Activated naive CD4-positive, alpha-beta T cell treated with anti-CD3 and anti-CD28 coated beads, Interleukin-2, amount 50 U/mL, for 72 hours (primary cell): ENCODE data around the gene MNAT1. TPM values are rescaled to one million over a fixed set of nuclear protein-coding genes. Genes with fewer than 3 reads are reported as not detected.
A peak's percentile ranks its signal among the peaks of the same experiment; 100 is the strongest.
"Not testable (repeated sequence)": the region's sequence is repeated elsewhere in the genome, so short reads cannot be mapped to it uniquely, and the experiment has no call there.

Experiments
- ATAC-seq, 2 donors: fragments of 150-1000 bp; cut with Tn5 transposase; 2 replicates each; pipeline ENCODE4 v1.10.0; 2021; ENCODE audit warnings: mild to moderate bottlenecking in 2 of 2, moderate library complexity in 2 of 2
- DNase-seq, 2 donors: peaks; one replicate each; pipeline ENCODE4 v3.0.0; 2021 to 2022; ENCODE audit warnings: low spot score in 2 of 2
- H3K27ac Mint-ChIP-seq, 2 donors: one replicate each; pipeline ENCODE4 v1.8.0; 2022; ENCODE audit warnings: mild to moderate bottlenecking in 2 of 2, mixed read lengths in 2 of 2
- H3K36me3 Mint-ChIP-seq, 2 donors: one replicate each; pipeline ENCODE4 v1.8.0; 2022; ENCODE audit warnings: mixed read lengths in 2 of 2
- H3K9me3 Mint-ChIP-seq, 2 donors: one replicate each; pipeline ENCODE4 v1.8.0; 2022; ENCODE audit warnings: mixed read lengths in 2 of 2
- total RNA-seq, 2 donors: library from RNA; stranded (reverse); gene quantifications; one replicate each; pipeline ENCODE4 v1.2.3, GENCODE V29; 2022

The MNAT1 gene
- total RNA-seq, 2 donors from 2014 or later = 11.8 to 38.0 TPM

DNA sequence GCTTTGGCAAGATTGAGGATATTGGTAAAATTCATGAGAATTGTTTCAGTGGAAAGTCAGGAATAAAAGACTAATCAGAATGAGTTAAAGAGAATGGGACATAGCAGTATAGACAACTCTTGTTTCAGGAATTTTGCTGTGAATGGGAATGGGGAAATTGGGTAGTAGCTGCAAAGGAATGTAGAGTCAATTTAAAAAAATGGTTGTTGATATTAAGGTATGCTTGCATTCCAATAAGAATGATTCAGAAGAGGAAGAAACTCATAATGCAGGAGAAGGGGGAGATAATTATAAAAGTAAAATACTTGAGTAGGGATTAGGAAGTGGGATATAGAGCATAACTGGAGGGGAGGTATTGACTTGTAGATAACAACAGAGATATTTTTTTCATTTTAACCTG is 40.7 kb downstream of the MNAT1 start:
- Mint-ChIP-seq H3K36me3 (no peaks in the 10 kb centered on the region), H3K9me3 (no peaks in the 10 kb centered on the region), H3K27ac (no peak overlapping the region)
- no peak for DNase-seq
- no peak for ATAC-seq

DNA sequence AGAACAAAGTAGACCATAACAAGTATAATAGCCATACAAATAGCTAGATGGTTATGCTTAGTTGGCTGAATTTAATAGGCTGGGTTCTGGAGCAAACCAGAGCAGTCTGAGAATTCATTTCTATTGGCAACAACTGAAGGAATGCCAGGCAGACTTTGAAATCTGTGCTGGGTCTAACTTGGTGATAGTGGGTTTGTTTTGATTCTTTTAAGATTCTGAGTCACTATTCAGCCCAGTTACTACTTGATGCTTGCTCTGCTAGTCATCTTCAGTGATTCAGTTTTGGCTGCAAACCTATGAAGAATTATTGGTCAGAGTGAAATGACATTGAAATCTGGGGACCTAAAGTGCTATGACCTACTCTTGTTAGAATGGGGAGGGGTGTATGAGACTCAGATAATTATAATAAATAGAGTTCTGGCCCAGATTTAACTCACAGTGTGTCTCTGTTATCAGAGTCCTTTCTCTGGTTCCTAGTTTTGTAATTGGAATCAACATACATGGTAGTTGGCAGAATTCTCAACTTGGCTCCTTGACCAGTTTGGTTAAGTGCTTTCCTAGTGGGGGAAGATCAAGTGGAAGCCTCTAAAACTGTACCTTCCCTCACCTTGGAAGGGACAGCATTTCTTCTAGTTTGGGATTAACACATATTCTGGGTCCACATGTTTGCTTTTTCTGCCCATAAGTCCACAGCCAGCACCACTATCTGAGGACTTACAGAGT is 43.5 kb downstream of the MNAT1 start:
- no peak overlapping the region for H3K27ac Mint-ChIP-seq
- DNase-seq = no peak
- ATAC-seq = no peak

DNA sequence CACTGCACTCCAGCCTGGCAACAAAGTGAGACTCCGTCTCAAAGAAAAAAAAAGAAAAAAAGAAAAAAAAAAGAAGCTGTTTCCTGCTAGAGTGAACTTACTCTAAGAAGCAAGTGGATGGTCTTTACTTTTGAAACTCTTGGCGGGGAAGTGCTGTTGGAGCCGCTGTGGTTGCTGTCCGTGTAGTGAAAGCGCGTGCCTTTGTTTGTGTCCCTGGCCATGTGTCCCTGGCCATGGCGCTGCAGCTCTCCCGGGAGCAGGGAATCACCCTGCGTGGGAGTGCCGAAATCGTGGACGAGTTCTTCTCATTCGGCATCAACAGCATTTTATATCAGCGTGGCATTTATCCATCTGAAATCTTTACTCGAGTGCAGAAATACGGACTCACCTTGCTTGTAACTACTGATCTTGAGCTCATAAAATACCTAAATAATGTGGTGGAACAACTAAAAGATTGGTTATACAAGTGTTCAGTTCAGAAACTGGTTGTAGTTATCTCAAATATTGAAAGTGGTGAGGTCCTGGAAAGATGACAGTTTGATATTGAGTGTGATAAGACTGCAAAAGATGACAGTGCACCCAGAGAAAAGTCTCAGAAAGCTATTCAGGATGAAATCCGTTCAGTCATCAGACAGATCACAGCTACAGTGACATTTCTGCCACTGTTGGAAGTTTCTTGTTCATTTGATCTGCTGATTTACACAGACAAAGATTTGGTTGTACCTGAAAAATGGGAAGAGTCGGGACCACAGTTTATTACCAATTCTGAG is 45.4 kb downstream of the MNAT1 start:
- peak in 1 of 2 donors; percentile 51 for ATAC-seq
- DNase-seq, H3K9me3 Mint-ChIP-seq, H3K36me3 Mint-ChIP-seq, H3K27ac Mint-ChIP-seq: not testable (repeated sequence)

More for the DNA sequence above, 43.5 kb downstream of the MNAT1 start:
- no peaks in the 10 kb centered on the region for H3K9me3 Mint-ChIP-seq
- no peaks in the 10 kb centered on the region for H3K36me3 Mint-ChIP-seq

DNA sequence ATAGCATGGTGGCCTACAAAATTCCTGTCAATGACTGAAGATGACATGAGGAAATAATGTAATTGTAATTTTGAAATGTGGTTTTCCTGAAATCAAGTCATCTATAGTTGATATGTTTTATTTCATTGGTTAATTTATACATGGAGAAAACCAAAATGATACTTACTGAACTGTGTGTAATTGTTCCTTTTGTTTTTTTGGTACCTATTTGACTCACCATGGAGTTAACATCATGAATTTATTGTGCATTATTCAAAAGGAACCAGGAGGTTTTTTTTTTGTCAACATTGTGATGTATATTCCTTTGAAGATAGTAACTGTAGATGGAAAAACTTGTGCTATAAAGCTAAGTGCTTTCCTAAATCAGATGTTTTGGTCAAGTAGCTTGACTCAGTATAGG is 46.0 kb downstream of the MNAT1 start:
- not testable (repeated sequence) for H3K27ac Mint-ChIP-seq, H3K36me3 Mint-ChIP-seq, DNase-seq, H3K9me3 Mint-ChIP-seq
- peak; percentile 14 to 89 for ATAC-seq

DNA sequence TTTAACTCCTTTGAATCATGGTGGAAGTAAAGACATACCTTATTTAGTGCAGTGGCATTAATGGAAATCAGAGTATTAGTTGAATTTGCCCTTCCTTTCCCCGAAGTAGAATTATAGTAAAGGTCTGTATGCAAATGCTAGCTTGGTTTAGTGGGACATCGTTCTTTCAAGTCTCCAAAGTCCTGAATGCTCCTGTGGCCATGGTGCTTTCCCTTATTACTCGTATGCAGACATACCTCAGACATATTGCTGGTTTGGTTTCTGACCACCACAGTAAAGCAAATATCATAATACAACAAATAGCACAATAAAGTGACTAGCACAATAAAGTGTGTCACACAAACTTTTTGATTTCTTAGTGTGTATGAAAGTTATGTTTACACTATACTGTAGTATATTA is 52.3 kb downstream of the MNAT1 start:
- DNase-seq = no peak
- Mint-ChIP-seq H3K27ac (no peak overlapping the region), H3K9me3 (peaks cover 0 to 6% of the 10 kb centered on the region in 2 donors), H3K36me3 (peaks cover 9 to 13% of the 10 kb centered on the region in 2 donors)
- ATAC-seq = no peak

DNA sequence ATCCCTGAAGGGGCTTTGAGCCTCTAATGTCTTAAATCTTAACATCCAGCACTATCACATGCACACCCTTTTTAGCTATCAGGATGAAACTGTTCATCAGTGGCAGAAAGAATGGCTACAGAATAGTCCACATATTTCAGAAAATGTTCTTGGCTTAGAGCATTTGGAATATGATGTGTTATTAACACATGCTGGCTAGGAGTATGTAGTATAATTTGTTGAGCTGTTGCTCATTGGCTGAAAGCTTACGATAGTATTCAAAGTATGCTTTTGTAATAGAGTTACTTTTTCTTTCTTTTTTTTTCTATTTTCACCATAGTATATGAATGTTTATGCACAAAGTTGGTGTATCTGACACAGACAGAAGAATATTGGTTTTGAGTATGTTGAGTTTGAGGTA is 55.1 kb downstream of the MNAT1 start:
- H3K27ac Mint-ChIP-seq = no peak overlapping the region
- DNase-seq (no peak), ATAC-seq (no peak)
- peaks cover 9 to 13% of the 10 kb centered on the region in 2 donors for H3K36me3 Mint-ChIP-seq
- peaks cover 0 to 6% of the 10 kb centered on the region in 2 donors for H3K9me3 Mint-ChIP-seq

DNA sequence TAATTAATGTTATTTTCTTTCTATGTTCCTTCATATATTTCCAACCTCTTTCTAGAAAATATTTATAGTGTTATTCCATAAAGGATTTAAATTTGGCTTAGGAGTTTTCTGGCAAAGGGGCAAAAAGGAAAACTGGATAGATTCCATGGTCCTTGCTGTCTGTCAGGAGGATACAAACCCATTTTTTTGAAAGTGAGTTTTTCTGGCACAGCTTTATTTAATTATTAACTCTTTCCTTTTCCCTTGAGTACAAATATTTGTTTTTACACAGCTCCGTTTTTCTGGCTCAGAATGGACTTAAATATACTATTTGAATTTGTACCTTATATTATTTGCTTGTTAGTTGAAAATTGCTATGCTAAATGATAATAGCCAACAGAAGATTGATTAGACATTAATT is 56.3 kb downstream of the MNAT1 start:
- Mint-ChIP-seq H3K9me3 (peaks cover 0 to 6% of the 10 kb centered on the region in 2 donors), H3K36me3 (peaks cover 9 to 13% of the 10 kb centered on the region in 2 donors), H3K27ac (no peak overlapping the region)
- DNase-seq (no peak), ATAC-seq (no peak)

DNA sequence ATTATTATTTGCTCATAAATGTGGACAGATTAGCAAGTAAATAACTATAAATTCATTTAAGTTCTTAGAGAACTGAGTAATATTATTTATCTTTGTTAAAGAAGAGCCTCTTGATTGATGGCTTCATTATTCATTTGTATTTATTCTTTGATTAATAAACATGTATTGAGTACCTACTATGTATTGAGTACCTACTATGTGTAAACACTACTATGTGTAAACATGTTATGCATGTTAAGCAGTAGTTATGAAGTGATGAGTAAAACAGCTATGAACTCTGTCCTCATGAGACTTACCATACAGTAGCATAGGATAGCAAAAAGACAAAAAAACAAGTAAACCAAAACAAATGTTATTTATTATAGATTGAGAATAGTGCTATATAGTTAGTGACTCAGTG is 61.9 kb downstream of the MNAT1 start:
- no peaks in the 10 kb centered on the region for H3K36me3 Mint-ChIP-seq
- ATAC-seq (no peak), DNase-seq (no peak)
- H3K9me3 Mint-ChIP-seq = no peaks in the 10 kb centered on the region
- no peak overlapping the region for H3K27ac Mint-ChIP-seq

DNA sequence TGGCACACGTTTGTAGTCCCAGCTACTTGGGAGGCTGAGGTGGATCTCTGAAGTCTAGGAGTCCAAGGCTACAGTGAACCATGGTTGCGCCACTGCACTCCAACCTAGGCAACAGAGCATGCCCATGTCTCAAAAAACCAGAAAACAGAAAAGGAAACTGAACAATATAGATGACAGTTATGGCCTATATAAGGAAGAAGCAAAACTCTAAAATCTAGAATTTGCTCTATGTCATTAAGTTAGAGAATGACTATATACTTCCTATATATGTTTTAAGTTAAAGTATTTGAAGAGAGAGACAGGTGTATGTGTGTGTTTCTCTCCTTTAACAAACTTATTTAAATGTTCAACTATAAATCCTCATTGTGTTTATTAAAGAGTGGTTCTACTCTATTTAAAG is 65.8 kb downstream of the MNAT1 start:
- ATAC-seq (peak in 1 of 2 donors; percentile 69), DNase-seq (no peak)
- Mint-ChIP-seq H3K36me3 (no peaks in the 10 kb centered on the region), H3K9me3 (no peaks in the 10 kb centered on the region), H3K27ac (no peak overlapping the region)

DNA sequence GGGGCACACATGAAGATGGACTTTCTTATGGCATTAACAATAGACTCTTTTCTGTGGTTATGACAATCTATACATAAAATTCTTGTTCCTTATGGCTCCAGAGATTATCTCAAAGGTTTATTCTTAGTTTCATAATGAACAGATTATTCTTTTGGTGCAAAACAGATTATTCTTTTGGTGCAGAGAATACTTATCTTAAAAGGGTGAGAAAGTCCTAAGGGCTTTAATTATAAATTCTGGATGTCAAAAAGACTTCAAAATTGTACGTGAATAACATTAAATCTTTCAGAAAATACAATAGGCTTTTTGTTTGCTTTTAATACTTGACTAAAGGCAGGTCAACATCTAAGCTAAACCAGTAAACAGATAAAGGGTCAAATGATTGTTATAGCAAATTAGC is 69.3 kb downstream of the MNAT1 start:
- no peak for ATAC-seq
- no peak overlapping the region for H3K27ac Mint-ChIP-seq
- no peaks in the 10 kb centered on the region for H3K36me3 Mint-ChIP-seq
- no peak for DNase-seq
- H3K9me3 Mint-ChIP-seq = no peaks in the 10 kb centered on the region

DNA sequence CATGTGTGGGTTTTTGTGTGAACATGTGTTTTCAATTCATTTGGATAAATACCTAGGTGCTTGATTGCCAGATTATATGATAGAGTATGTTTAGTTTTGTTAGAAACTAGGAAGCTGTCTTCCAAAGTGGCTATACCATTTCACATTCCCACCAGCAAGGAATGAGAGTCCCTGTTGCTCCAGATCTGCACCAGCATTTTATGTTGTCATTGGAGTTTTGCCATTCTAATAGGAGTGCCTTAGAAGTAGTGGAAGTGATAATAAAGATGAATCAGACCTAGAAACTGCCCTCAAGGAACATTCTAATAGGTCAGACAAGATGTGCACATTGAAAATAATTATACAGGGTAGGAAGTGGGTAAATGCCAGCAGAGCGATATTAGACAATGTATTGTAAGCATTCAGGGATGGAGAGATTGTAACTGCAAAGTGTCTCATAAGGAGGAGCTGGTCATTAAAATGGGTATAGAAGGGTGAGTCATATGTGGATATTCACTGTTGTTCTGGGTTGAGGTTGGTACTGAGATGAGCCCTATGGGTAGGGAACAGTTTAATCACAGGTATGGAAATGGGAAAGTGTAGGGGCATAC is 71.4 kb downstream of the MNAT1 start:
- Mint-ChIP-seq H3K36me3 (no peaks in the 10 kb centered on the region), H3K9me3 (no peaks in the 10 kb centered on the region), H3K27ac (no peak overlapping the region)
- ATAC-seq (peak; percentile 85 to 100), DNase-seq (no peak)

DNA sequence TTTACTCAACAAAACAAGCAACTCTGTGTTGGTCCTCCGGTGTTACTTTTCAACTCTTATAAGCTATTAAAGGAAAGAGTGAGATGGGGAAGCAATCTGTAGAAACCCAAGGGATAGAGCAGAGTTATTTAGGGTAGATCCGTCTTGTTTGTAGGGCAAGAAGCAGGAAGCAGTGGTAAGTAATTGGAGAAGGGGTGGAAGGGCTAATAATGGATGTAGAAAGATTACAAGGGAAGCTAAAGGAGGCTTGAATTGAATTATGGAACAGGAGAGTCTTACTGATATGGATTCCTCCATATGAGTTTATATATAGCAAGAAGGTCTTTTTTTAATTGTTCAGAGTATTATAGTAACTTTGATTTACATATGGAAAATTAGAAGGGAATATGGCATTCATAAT is 72.7 kb downstream of the MNAT1 start:
- H3K9me3 Mint-ChIP-seq = no peaks in the 10 kb centered on the region
- no peak overlapping the region for H3K27ac Mint-ChIP-seq
- ATAC-seq (no peak), DNase-seq (no peak)
- peaks cover 1 to 4% of the 10 kb centered on the region in 2 donors for H3K36me3 Mint-ChIP-seq

DNA sequence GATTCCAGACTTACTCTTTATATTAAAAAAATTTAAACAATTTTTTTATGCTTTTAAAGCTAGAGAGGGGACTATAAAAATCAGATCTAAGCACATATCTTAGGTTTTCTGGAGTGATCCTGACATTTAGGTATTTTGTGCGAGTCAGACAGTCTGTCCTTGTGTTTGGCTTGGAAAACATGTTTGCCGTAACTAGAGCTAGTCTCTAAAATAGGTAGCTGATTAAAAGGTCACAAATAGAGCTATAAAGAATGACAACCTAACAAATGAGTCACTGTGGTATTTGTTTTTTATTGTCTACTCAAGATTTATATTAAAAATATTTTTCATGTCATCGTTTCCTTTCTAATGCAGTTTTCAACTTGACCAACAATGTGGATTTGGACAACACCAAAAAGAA is 73.4 kb downstream of the MNAT1 start:
- DNase-seq (no peak), ATAC-seq (no peak)
- Mint-ChIP-seq H3K36me3 (peaks cover 8 to 10% of the 10 kb centered on the region in 2 donors), H3K27ac (no peak overlapping the region), H3K9me3 (no peaks in the 10 kb centered on the region)

DNA sequence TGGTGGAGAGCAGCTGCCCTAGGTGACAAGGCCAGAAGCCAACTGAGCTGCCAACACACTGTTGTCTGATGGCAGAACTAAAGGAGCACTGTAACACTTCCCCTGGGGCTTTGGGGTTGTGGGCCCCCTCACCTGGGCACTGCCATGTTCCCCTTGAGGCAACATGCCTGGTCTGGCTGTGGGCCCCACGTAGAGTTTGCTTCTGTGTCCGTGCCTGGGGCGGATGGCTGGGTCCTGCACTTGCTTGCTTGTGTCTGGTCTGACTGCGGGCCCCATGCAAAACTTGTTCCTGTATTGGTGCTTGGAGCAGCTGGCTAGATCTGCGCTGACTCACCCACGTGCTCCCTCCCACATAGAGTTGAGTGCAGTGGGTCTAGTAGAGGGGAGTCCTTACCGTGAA is 78.4 kb downstream of the MNAT1 start:
- no peak for DNase-seq
- Mint-ChIP-seq H3K36me3 (peaks cover 13 to 14% of the 10 kb centered on the region in 2 donors), H3K9me3 (no peaks in the 10 kb centered on the region), H3K27ac (peak overlapping the region in 1 of 2 donors; percentile 48)
- no peak for ATAC-seq

DNA sequence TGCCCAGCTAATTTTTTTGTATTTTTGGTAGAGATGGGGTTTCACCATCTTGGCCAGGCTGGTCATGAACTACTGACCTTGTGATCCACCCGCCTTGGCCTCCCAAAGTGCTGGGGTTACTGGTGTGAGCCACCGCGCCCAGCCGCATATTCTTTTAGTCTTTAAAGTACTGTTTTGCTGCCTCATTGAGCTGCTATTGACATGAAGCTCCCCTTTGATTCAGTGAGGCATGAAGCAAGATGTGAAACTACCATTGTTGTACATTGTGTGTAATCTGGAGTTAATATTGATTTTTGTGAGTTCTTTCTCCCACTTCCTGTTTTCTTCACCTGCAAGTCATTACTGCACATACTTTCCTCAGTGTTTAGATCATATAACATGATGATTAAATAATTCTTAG is 80.8 kb downstream of the MNAT1 start:
- no peaks in the 10 kb centered on the region for H3K9me3 Mint-ChIP-seq
- ATAC-seq = no peak
- no peak overlapping the region for H3K27ac Mint-ChIP-seq

DNA sequence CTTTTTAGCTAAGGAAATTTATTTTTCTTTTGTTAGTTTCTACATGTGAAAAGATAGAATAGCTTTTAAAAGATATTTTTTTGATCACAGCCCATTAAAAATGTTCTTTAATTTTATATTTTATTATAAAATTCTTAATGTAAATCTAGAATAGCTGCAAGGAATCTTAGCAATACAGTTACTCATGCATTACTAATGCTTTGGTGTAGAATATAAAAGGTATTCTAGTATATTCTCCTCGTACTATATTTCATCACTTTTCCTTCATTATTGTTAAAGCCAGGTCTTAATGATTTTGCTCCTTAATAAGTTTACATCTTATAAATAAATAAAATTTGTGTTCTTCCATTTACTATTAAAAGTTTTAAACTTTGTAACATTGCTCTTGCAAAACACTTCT is 82.6 kb downstream of the MNAT1 start:
- H3K36me3 Mint-ChIP-seq = peaks cover 10 to 13% of the 10 kb centered on the region in 2 donors
- H3K27ac Mint-ChIP-seq = no peak overlapping the region
- DNase-seq (no peak), ATAC-seq (no peak)
- no peaks in the 10 kb centered on the region for H3K9me3 Mint-ChIP-seq

More for the DNA sequence above, 80.8 kb downstream of the MNAT1 start:
- no peak for DNase-seq
- peaks cover 13 to 14% of the 10 kb centered on the region in 2 donors for H3K36me3 Mint-ChIP-seq

DNA sequence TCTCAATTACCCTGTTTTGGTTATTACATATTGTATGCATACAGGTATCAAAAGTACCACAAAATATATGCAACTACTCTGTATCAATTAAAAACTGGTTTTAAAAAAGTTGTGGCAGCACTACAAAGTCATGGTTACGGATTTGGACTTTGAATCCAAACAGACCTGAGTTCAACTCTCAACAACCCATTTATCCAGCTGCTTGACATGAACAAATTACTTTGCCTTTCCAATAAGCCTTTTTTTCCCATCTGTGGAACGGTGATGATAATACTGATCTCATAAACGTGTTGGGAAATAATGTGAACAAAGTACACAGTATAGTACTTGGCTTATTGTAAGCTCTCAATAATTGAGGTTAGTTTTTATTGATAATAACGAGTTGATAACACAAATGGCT is 85.0 kb downstream of the MNAT1 start:
- H3K36me3 Mint-ChIP-seq = no peaks in the 10 kb centered on the region
- no peaks in the 10 kb centered on the region for H3K9me3 Mint-ChIP-seq
- H3K27ac Mint-ChIP-seq = no peak overlapping the region
- no peak for DNase-seq
- ATAC-seq = no peak
